ENCODE data around the gene CFAP92. TPM values are rescaled to one million over a fixed set of nuclear protein-coding genes. Genes with fewer than 3 reads are reported as not detected.

Gene CFAP92
- total and polyA plus RNA-seq, 2 donors (not counting 1 experiment from before 2014, with no cell fraction given) = not detected

- DNase-seq (peak; percentile 88), ATAC-seq (ENCODE audit: low read depth) (peak; percentile 61)
- no peaks in the 10 kb centered on the region for H3K27me3 ChIP-seq (replicated peaks in 1 of 4; ENCODE audit: control extremely low read depth in 1 of 4, control insufficient read depth in 3 of 4, insufficient read depth in 4 of 4, low read length in 3 of 4)
- H3K27me3 Mint-ChIP-seq = no peaks in the 10 kb centered on the region
- no peaks in the 10 kb centered on the region for H3K9me3 Mint-ChIP-seq (ENCODE audit: insufficient read depth)
- H3K27ac ChIP-seq (ENCODE audit: low read length in 2 of 2) = peak overlapping the region; percentile 85 to 96
- H4K20me1 ChIP-seq (ENCODE audit: control insufficient read depth, insufficient read depth, low read length, poor library complexity, severe bottlenecking) = no peaks in the 10 kb centered on the region
- H3K27ac Mint-ChIP-seq = peak overlapping the region; percentile 97
- WGBS (ENCODE audit: insufficient coverage) = 60% methylated on average over 11 of the region's 14 CpGs
- intact Hi-C loops (cut with micrococcal nuclease) = loop anchor here (1.0 to 2.0 kb wide), 5 partner anchors 10 to 232 kb away; partner anchors contain the start of genes CFAP92 and COPG1
- H3K4me3 ChIP-seq (ENCODE audit: control extremely low read depth in 1 of 5, extremely low read depth in 1 of 5, insufficient read depth in 1 of 5, low read depth in 2 of 5, low read length in 4 of 5) = peak overlapping the region in 1 of 5 experiments; percentile 21
- peak overlapping the region; percentile 16 for H2AFZ ChIP-seq (ENCODE audit: insufficient read depth, low read depth, low read length, poor library complexity, severe bottlenecking)
- no peak for TF ChIP-seq EZH2 (IDR thresholded peaks at IDR 0.05; ENCODE audit: borderline replicate concordance, insufficient read depth, low read depth, low read length, poor library complexity, severe bottlenecking)
- TF ChIP-seq CTCF (IDR thresholded peaks at IDR 0.05) = no peak
- no peaks in the 10 kb centered on the region for H3K79me2 ChIP-seq (ENCODE audit: control insufficient read depth, insufficient read depth, low read length)
- H3K9ac ChIP-seq (ENCODE audit: low read length) = peak overlapping the region; percentile 43
- peaks cover 33 to 35% of the 10 kb centered on the region in 2 donors for H3K4me1 ChIP-seq (ENCODE audit: control insufficient read depth in 2 of 2, insufficient read depth in 2 of 2, low read length in 2 of 2)
- no peaks in the 10 kb centered on the region for H3K36me3 ChIP-seq (replicated peaks in 1 of 2; ENCODE audit: control extremely low read depth in 1 of 2, control insufficient read depth in 1 of 2, extremely low read depth in 1 of 2, insufficient read depth in 2 of 2, low read length in 1 of 2)
- H3K4me1 Mint-ChIP-seq = peaks cover 41% of the 10 kb centered on the region
- CTCF ChIA-PET = interaction anchor here (0.7 to 9.1 kb wide), 17 partner anchors 9 to 307 kb away, joined by 3 to 134 read pairs (median 7); partner anchors contain the start of gene CFAP92
- POLR2A ChIA-PET = interaction anchor here (0.5 to 2.7 kb wide), 8 partner anchors 10 to 261 kb away, joined by 3 to 19 read pairs (median 4); partner anchors contain the start of genes COPG1 and HMCES
- H3K4me3 Mint-ChIP-seq = peak overlapping the region; percentile 79
- H3K4me2 ChIP-seq (replicated peaks; ENCODE audit: low read depth, low read length, poor library complexity, severe bottlenecking) = peak overlapping the region; percentile 70
- peaks cover 0 to 11% (median 0%) of the 10 kb centered on the region in 3 donors for H3K9me3 ChIP-seq (ENCODE audit: control extremely low read depth in 1 of 3, control insufficient read depth in 2 of 3, insufficient read depth in 1 of 3, low read length in 2 of 3)
Observed at GRCh38 chr3:129016720-129017483, 23.0 kb upstream of the CFAP92 start.

All from B cell (primary cell).